K562 (cell line): ENCODE results near the gene SLC16A1. TPM values are rescaled to one million over a fixed set of nuclear protein-coding genes. Genes with fewer than 3 reads are reported as not detected.
A peak's percentile ranks its signal among the peaks of the same experiment; 100 is the strongest.

ENCODE experiments used
- CCAR2 ChIP-seq: fragments of 200-400 bp; formaldehyde crosslinking; IDR thresholded peaks from 2 replicates; pipeline ENCODE4 v1.6.1; 2017; ENCODE audit warnings: mild to moderate bottlenecking, low read depth, low read length
- CREBBP ChIP-seq: IDR thresholded peaks from one replicate; pipeline ENCODE4 v1.6.1; 2012; ENCODE audit warnings: low read depth, mild to moderate bottlenecking, control low read depth, inconsistent platforms, low read length
- DDX20 ChIP-seq: fragments of 450-650 bp; IDR thresholded peaks from 2 replicates; pipeline ENCODE4 v1.6.1; 2016; ENCODE audit warnings: missing genetic modification characterization, low read depth, mild to moderate bottlenecking, missing compliant biosample characterization, moderate library complexity
- ELK3 ChIP-seq: fragments of 450-650 bp; formaldehyde crosslinking; IDR thresholded peaks from 2 replicates; pipeline ENCODE4 v1.4.0; 2020; ENCODE audit warnings: mild to moderate bottlenecking
- KDM2B ChIP-seq: fragments of 250-450 bp; sonication (Bioruptor Pico); IDR thresholded peaks from 2 replicates; pipeline ENCODE4 v1.8.0; 2021; ENCODE audit warnings: mild to moderate bottlenecking, moderate library complexity
- PREB ChIP-seq: sonication (generic); formaldehyde crosslinking; IDR thresholded peaks from 2 replicates; pipeline ENCODE4 v1.8.1; 2023; ENCODE audit warnings: mild to moderate bottlenecking, missing genetic modification reagents
- RNF219 ChIP-seq: fragments of 250-450 bp; sonication (Bioruptor Pico); IDR thresholded peaks from 2 replicates; pipeline ENCODE4 v1.5.0; 2022; ENCODE audit warnings: mild to moderate bottlenecking
- STAG1 ChIP-seq: sonication (generic); formaldehyde crosslinking; IDR thresholded peaks from 2 replicates; pipeline ENCODE4 v1.5.0; 2020; ENCODE audit warnings: missing genetic modification reagents, borderline replicate concordance
- STAT5B ChIP-seq: fragments of 250-450 bp; sonication (Bioruptor Pico); IDR thresholded peaks from 2 replicates; pipeline ENCODE4 v1.8.0; 2021; ENCODE audit warnings: mild to moderate bottlenecking, inconsistent platforms
- TAL1 ChIP-seq: fragments of 450-650 bp; IDR thresholded peaks from 2 replicates; pipeline ENCODE4 v1.6.1; 2016; ENCODE audit warnings: mild to moderate bottlenecking
- TBP ChIP-seq: optimal IDR thresholded peaks from 2 replicates; pipeline ENCODE3; 2011; ENCODE audit warnings: low read depth, low read length, improper control_type of control experiment
- TEAD1 ChIP-seq, 2 experiments: fragments of 450-650 bp in 1 of 2; sonication (generic) in 1 of 2; formaldehyde crosslinking; IDR thresholded peaks; 2 replicates each; pipeline versions ENCODE4 v1.4.0 to v1.8.0; 2020 to 2022; ENCODE audit warnings: mild to moderate bottlenecking in 2 of 2, missing genetic modification reagents in 1 of 2
- TSHZ1 ChIP-seq: fragments of 250-450 bp; sonication (Bioruptor Pico); IDR thresholded peaks from 2 replicates; pipeline ENCODE4 v1.4.0; 2020; ENCODE audit warnings: mild to moderate bottlenecking, moderate library complexity
- U2AF2 ChIP-seq: fragments of 200-400 bp; formaldehyde crosslinking; optimal IDR thresholded peaks from 2 replicates; pipeline ENCODE3; 2017; ENCODE audit warnings: low read depth, mild to moderate bottlenecking, low read length
- UBTF ChIP-seq, 2 experiments: IDR thresholded peaks; 2 replicates each; pipeline ENCODE4 v1.6.1; 2012; ENCODE audit warnings: improper control_type of control experiment in 2 of 2, low read depth in 2 of 2, low read length in 2 of 2, borderline replicate concordance in 1 of 2
- XRCC5 ChIP-seq: fragments of 200-400 bp; formaldehyde crosslinking; IDR thresholded peaks from 2 replicates; pipeline ENCODE4 v1.6.1; 2017; ENCODE audit warnings: low read depth, mild to moderate bottlenecking, low read length
- ZNF23 ChIP-seq: fragments of 250-450 bp; sonication (Bioruptor Pico); IDR thresholded peaks from 2 replicates; pipeline ENCODE4 v1.4.0; 2020; ENCODE audit warnings: mild to moderate bottlenecking
- ZNF717 ChIP-seq: fragments of 250-450 bp; sonication (Bioruptor Pico); IDR thresholded peaks from 2 replicates; pipeline ENCODE4 v1.5.0; 2021
- polyA plus RNA-seq, 8 experiments: library from polyadenylated mRNA; depleted of rRNA in 4 of 8; stranded (reverse) in 5 of 8; unstranded in 3 of 8; fragments of >200 nt; fragmentation: Nextera tagmentation in 2 of 8; fragmentation: Illumina TruSeq in 1 of 8; extraction: Ambion mirVana in 2 of 8; extraction: Trizol in 1 of 8; gene quantifications; 2 replicates each; pipeline versions ENCODE4 v1.2.1 to v1.2.3, GENCODE V29; 2011 to 2014; ENCODE audit warnings: inconsistent platforms in 1 of 8, missing spikeins in 1 of 8
- total RNA-seq, 7 experiments: library from RNA; depleted of rRNA in 6 of 7; stranded (reverse); fragments of >200 nt in 6 of 7; fragmentation: Illumina TruSeq in 2 of 7; extraction: Trizol in 2 of 7; gene quantifications; 2 replicates each; pipeline versions ENCODE4 v1.2.1 to v1.2.3, GENCODE V29; 2011 to 2021; ENCODE audit warnings: low replicate concordance in 1 of 7

Gene SLC16A1
- total and polyA plus RNA-seq, 9 of the 15 experiments (the other 6 are each of a cell fraction or from before 2014, with no cell fraction given), result 73.1 to 244 (median 117) TPM

GRCh38 chr1:112902221-112902620 lies 53.8 kb downstream of the SLC16A1 start (continued):
- 0 out of 2 replicates have a peak, but pooled peaks have one; percentile 64 for TF ChIP-seq ZNF717 (CRISPR knock-in tag)
- peak; percentile 61; the same call in 1 of the 2 replicates for TF ChIP-seq STAT5B (CRISPR knock-in tag)
- no peak for TF ChIP-seq STAG1 (CRISPR knock-in tag)
- TF ChIP-seq TEAD1 (CRISPR knock-in tag; IDR thresholded peaks at IDR 0.05), result peak in 1 of 2 experiments; percentile 93; a peak in 2 of 4 replicates
- TF ChIP-seq RNF219 (CRISPR knock-in tag), result peak; percentile 72; the same call in 1 of the 2 replicates
- TF ChIP-seq UBTF (IDR thresholded peaks at IDR 0.05; ENCODE audit: borderline replicate concordance in 1 of 2, low read depth in 2 of 2, low read length in 2 of 2), result no peak
- TF ChIP-seq CCAR2, result no peak
- TF ChIP-seq ELK3 (CRISPR knock-in tag), result peak; percentile 78; the same call in 1 of the 2 replicates
- TF ChIP-seq CREBBP, result no peak
- peak; percentile 93 for TF ChIP-seq TSHZ1 (CRISPR knock-in tag)
- no peak for TF ChIP-seq KDM2B (CRISPR knock-in tag)
- no peak for TF ChIP-seq PREB
- peak; percentile 95 for TF ChIP-seq DDX20 (tag)
- TF ChIP-seq U2AF2, result no peak
- 0 out of 2 replicates have a peak, but pooled peaks have one; percentile 68 for TF ChIP-seq ZNF23
- TF ChIP-seq TBP, result no peak
- TF ChIP-seq XRCC5, result no peak
- no peak for TF ChIP-seq TAL1
